Spleen (tissue), 11 donors: ENCODE results near the gene GPR34. TPM values are rescaled to one million over a fixed set of nuclear protein-coding genes. Genes with fewer than 3 reads are reported as not detected.

Source experiments
- DNase-seq: peaks from one replicate; pipeline ENCODE4 v3.0.0-alpha.2; 2020
- H3K27ac ChIP-seq, 8 donors: fragments of 200-600 bp; sonication (generic) in 7 of 8; 1 replicate in 4 of 8; 2 replicates in 4 of 8; pipeline versions ENCODE4 v1.5.0 to v1.8.0; 2016 to 2021; ENCODE audit warnings: inconsistent platforms in 4 of 8, mild to moderate bottlenecking in 4 of 8, moderate library complexity in 1 of 8
- H3K27me3 ChIP-seq, 7 donors: fragments of 200-600 bp; sonication (generic) in 6 of 7; replicated peaks in 1 of 7; 1 replicate in 4 of 7; 2 replicates in 3 of 7; pipeline versions ENCODE4 v1.5.0 to v1.8.0; 2016 to 2021; ENCODE audit warnings: inconsistent platforms in 3 of 7, mild to moderate bottlenecking in 1 of 7
- H3K36me3 ChIP-seq, 6 donors: fragments of 200-600 bp; sonication (generic) in 5 of 6; 1 replicate in 4 of 6; 2 replicates in 2 of 6; pipeline versions ENCODE4 v1.5.0 to v1.8.0; 2016 to 2021; ENCODE audit warnings: inconsistent platforms in 2 of 6
- H3K4me1 ChIP-seq, 6 donors: fragments of 200-600 bp; sonication (generic) in 5 of 6; 1 replicate in 3 of 6; 2 replicates in 3 of 6; pipeline versions ENCODE4 v1.5.0 to v1.8.0; 2016 to 2021; ENCODE audit warnings: inconsistent platforms in 3 of 6
- H3K4me3 ChIP-seq, 8 donors: fragments of 200-600 bp; sonication (generic) in 7 of 8; 1 replicate in 4 of 8; 2 replicates in 4 of 8; pipeline versions ENCODE4 v1.5.0 to v1.8.0; 2016 to 2021; ENCODE audit warnings: inconsistent platforms in 4 of 8, mild to moderate bottlenecking in 4 of 8, moderate library complexity in 2 of 8
- H3K9me3 ChIP-seq, 8 donors: fragments of 200-600 bp; sonication (generic) in 7 of 8; 1 replicate in 4 of 8; 2 replicates in 4 of 8; pipeline versions ENCODE4 v1.5.0 to v1.8.0; 2016 to 2021; ENCODE audit warnings: inconsistent platforms in 4 of 8
- CTCF ChIP-seq, 11 experiments: fragments of 200-600 bp in 7 of 11; fragments of 450-650 bp in 4 of 11; sonication (generic) in 4 of 11; IDR thresholded peaks in 8 of 11; conservative IDR thresholded peaks in 3 of 11; 1 replicate in 7 of 11; 2 replicates in 4 of 11; pipeline versions ENCODE4 v1.4.0 to v1.8.0; 2016 to 2021; ENCODE audit warnings: antibody characterized with exemption in 11 of 11, inconsistent platforms in 4 of 11, mild to moderate bottlenecking in 1 of 11
- POLR2A ChIP-seq, 3 donors: fragments of 450-650 bp; IDR thresholded peaks; one replicate each; pipeline ENCODE4 v1.5.1; 2017; ENCODE audit warnings: antibody characterized with exemption in 3 of 3, mild to moderate bottlenecking in 1 of 3
- POLR2AphosphoS5 ChIP-seq, 3 donors: sonication (generic); formaldehyde crosslinking; IDR thresholded peaks; one replicate each; pipeline ENCODE4 v1.5.1; 2017; ENCODE audit warnings: antibody characterized with exemption in 3 of 3
- WGBS, 5 donors: extraction: QIAGEN DNeasy Blood & Tissue Kit in 3 of 5; methylation state at CpG; one replicate each; pipeline versions ENCODE4 v1.1.5 to v1.1.7; 2013 to 2018; 5-methylcytosine and 5-hydroxymethylcytosine counted together
- intact Hi-C: fragments of 100-400 bp; cut with DNase I; formaldehyde crosslinking; loops from one replicate; pipeline ENCODE4 v1.15.0; 2023; ENCODE audit warnings: low total_unique reads
- polyA plus RNA-seq, 3 donors: library from polyadenylated mRNA; stranded (reverse); fragments of 200-250 nt; gene quantifications; one replicate each; pipeline ENCODE4 v1.2.1, GENCODE V29; 2013
- total RNA-seq, 7 donors: library from RNA; depleted of rRNA in 3 of 7; stranded (reverse); fragments of >200 nt in 3 of 7; fragmentation: NEBNext Ultra II Directional in 4 of 7; extraction: Animal tissue kit (Norgen Biotek cat#: 25700) in 4 of 7; gene quantifications; one replicate each; pipeline versions ENCODE4 v1.1.0 to v1.2.1, GENCODE V29; 2016 to 2021
- donor health status: healthy with polysubstance abuse.
- donor health status: DM: no; HTN: no; CAD: no; lungs with moderate emphysema.
- donor health status: DM: no; HTN: no; CAD: no.
- donor health status: Bipolar disorder and iron deficiency.
- donor health status: healthy.
- donor health status: DM: no; HTN: no; CAD: no.
- donor health status: DM: yes; HTN: yes; CAD: no.

GPR34 gene
- total and polyA plus RNA-seq, 10 donors, result 5.5 to 45.1 (median 15.1) TPM

DNA sequence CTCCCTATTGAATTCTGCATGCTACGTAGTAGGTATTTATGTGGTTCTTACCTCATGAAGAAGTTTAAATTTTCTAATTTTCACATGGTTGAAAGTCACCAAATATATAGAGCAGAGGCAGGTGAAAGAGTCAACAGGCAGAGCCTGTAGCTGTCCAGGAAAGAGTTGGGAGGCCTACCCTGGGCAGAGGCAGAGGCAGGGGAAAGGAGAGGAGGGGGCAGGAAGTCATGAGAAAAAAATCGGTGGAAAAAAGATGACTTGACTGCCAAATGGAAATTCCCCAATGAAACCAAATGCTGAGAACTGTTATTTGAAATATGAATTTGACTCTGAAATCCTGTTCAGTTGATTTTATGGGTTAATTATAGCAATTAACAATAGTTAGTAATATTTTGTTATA lies 23.1 kb upstream of the GPR34 start:
- Histone ChIP-seq H3K27ac (no peak overlapping the region), H3K4me3 (no peak overlapping the region), H3K27me3 (no peaks in the 10 kb centered on the region), H3K9me3 (no peaks in the 10 kb centered on the region), H3K36me3 (peaks cover 0 to 6% (median 0%) of the 10 kb centered on the region in 6 donors), H3K4me1 (peaks cover 0 to 5% (median 0%) of the 10 kb centered on the region in 6 donors)
- intact Hi-C loops, result no loop called here
- WGBS, 5 donors, result 44 to 58% (median 56%) methylated on average over 2 of the region's 2 CpGs
- no peak for DNase-seq
- no peak for TF ChIP-seq POLR2A (IDR thresholded peaks at IDR 0.05)
- no peak for TF ChIP-seq CTCF (IDR thresholded peaks at IDR 0.05 in 8 of 11, conservative IDR thresholded peaks at IDR 0.05 in 3 of 11)
- no peak for TF ChIP-seq POLR2AphosphoS5 (IDR thresholded peaks at IDR 0.05)

- H3K4me3 ChIP-seq, result no peak overlapping the region
- WGBS, 5 donors, result 5 to 65% (median 43%) methylated on average over 1 of the region's 1 CpG
- no peaks in the 10 kb centered on the region for H3K27me3 ChIP-seq
- intact Hi-C loops, result no loop called here
- H3K27ac ChIP-seq, result no peak overlapping the region
- H3K36me3 ChIP-seq, result peaks cover 0 to 10% (median 0%) of the 10 kb centered on the region in 6 donors
- DNase-seq, result no peak
- H3K4me1 ChIP-seq, result peaks cover 0 to 5% (median 0%) of the 10 kb centered on the region in 6 donors
- no peaks in the 10 kb centered on the region for H3K9me3 ChIP-seq
- TF ChIP-seq CTCF (IDR thresholded peaks at IDR 0.05 in 8 of 11, conservative IDR thresholded peaks at IDR 0.05 in 3 of 11) (no peak), POLR2AphosphoS5 (IDR thresholded peaks at IDR 0.05) (no peak), POLR2A (IDR thresholded peaks at IDR 0.05) (no peak)
Measured at GRCh38 chrX:41666251-41666650, 22.5 kb upstream of the GPR34 start.

DNA sequence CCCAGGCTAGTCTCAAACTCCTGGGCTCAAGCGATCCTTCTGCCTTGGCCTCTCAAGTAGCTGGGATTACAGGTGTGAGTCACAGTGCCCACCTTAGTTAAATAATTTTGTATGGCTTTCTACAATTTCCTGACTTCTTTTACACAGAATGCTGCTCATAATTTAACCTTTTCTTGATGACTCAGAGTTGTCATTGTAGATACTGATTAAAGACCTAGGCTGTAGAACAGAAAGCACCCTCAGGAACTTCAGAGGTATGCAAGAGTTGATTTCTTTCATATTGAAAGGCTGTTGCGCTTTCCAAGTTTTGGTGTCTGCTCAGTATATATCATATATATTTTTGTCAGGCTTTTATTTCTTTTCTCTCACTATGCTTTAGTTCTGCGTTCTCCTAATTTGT lies 21.1 kb upstream of the GPR34 start:
- no peak for DNase-seq
- WGBS, 5 donors, result 88 to 98% (median 92%) methylated on average over 3 of the region's 3 CpGs
- Histone ChIP-seq H3K36me3 (peaks cover 0 to 11% (median 0%) of the 10 kb centered on the region in 6 donors), H3K27me3 (no peaks in the 10 kb centered on the region), H3K4me1 (peaks cover 0 to 5% (median 0%) of the 10 kb centered on the region in 6 donors), H3K27ac (no peak overlapping the region), H3K4me3 (no peak overlapping the region), H3K9me3 (no peaks in the 10 kb centered on the region)
- intact Hi-C loops, result no loop called here
- TF ChIP-seq POLR2A (IDR thresholded peaks at IDR 0.05), result no peak
- no peak for TF ChIP-seq CTCF (IDR thresholded peaks at IDR 0.05 in 8 of 11, conservative IDR thresholded peaks at IDR 0.05 in 3 of 11)
- TF ChIP-seq POLR2AphosphoS5 (IDR thresholded peaks at IDR 0.05), result no peak

GRCh38 chrX:41670112-41670511 lies 18.7 kb upstream of the GPR34 start:
- no peaks in the 10 kb centered on the region for H3K9me3 ChIP-seq
- TF ChIP-seq POLR2AphosphoS5 (IDR thresholded peaks at IDR 0.05) (no peak), POLR2A (IDR thresholded peaks at IDR 0.05) (no peak)
- H3K4me1 ChIP-seq, result peaks cover 0 to 5% (median 0%) of the 10 kb centered on the region in 6 donors
- no peak overlapping the region for H3K4me3 ChIP-seq
- DNase-seq, result no peak
- H3K27ac ChIP-seq, result no peak overlapping the region
- H3K36me3 ChIP-seq, result peaks cover 0 to 11% (median 0%) of the 10 kb centered on the region in 6 donors
- intact Hi-C loops, result no loop called here
- H3K27me3 ChIP-seq, result no peaks in the 10 kb centered on the region

GRCh38 chrX:41671082-41671481 lies 17.7 kb upstream of the GPR34 start:
- peaks cover 0 to 5% (median 0%) of the 10 kb centered on the region in 6 donors for H3K4me1 ChIP-seq
- H3K27ac ChIP-seq, result no peak overlapping the region
- peaks cover 0 to 11% (median 0%) of the 10 kb centered on the region in 6 donors for H3K36me3 ChIP-seq
- no peak overlapping the region for H3K4me3 ChIP-seq
- no peak for DNase-seq
- no peak for TF ChIP-seq POLR2AphosphoS5 (IDR thresholded peaks at IDR 0.05)
- TF ChIP-seq POLR2A (IDR thresholded peaks at IDR 0.05), result no peak
- WGBS, 5 donors, result 60 to 82% (median 75%) methylated on average over 1 of the region's 1 CpG
- intact Hi-C loops, result no loop called here
- no peaks in the 10 kb centered on the region for H3K9me3 ChIP-seq
- H3K27me3 ChIP-seq, result no peaks in the 10 kb centered on the region
